CD4-positive, alpha-beta T cell treated with Interleukin-21 for 1 hour (primary cell): ENCODE results near the gene TRAF3IP3.
A peak's percentile ranks its signal among the peaks of the same experiment; 100 is the strongest.

Experiments used
- DNase-seq: peaks from one replicate; pipeline ENCODE4 v3.0.0-alpha.2; 2020

TRAF3IP3 gene

GRCh38 chr1:209741193-209741592 is 14.7 kb upstream of the TRAF3IP3 start:
- no peak for DNase-seq

GRCh38 chr1:209741889-209742288 is 14.0 kb upstream of the TRAF3IP3 start:
- DNase-seq = no peak

DNA sequence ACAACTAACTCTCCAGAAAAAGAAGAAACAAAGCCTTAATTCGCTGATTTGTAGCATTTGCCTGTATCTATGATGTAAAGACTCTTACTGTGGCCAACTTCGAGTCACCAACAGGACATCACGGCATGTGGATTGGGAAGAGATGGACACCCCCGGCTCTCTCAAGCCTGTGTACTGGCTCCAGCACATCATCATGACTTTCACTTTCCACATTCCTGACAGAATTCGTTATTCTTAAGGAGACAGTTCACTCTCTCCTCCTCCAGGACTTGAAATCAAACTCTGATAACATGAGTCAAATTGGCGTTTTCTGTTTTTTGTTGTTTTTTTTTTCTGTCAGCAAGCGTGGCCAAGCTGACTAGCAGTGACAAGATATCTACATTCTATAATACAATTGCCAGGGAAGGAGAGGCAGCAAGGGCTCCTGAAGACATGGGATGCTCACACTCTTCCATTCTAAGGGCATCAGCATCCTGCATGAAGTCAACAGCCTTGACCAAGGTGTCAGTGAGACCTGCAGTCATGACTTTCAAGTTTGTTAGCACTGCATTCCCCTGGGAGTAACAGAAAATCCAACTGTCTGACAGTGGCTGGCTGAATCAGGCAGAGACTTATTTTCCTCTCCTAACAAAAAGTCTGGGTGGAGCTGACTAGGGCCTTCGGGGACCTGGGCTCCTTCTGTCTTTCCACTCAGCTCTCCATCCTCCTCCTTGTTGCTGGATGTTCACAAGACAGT is 13.3 kb upstream of the TRAF3IP3 start:
- DNase-seq = no peak

GRCh38 chr1:209743145-209743482 is 12.7 kb upstream of the TRAF3IP3 start:
- DNase-seq = no peak

- no peak for DNase-seq
Measured at GRCh38 chr1:209746451-209747165, 9.2 kb upstream of the TRAF3IP3 start.

DNA sequence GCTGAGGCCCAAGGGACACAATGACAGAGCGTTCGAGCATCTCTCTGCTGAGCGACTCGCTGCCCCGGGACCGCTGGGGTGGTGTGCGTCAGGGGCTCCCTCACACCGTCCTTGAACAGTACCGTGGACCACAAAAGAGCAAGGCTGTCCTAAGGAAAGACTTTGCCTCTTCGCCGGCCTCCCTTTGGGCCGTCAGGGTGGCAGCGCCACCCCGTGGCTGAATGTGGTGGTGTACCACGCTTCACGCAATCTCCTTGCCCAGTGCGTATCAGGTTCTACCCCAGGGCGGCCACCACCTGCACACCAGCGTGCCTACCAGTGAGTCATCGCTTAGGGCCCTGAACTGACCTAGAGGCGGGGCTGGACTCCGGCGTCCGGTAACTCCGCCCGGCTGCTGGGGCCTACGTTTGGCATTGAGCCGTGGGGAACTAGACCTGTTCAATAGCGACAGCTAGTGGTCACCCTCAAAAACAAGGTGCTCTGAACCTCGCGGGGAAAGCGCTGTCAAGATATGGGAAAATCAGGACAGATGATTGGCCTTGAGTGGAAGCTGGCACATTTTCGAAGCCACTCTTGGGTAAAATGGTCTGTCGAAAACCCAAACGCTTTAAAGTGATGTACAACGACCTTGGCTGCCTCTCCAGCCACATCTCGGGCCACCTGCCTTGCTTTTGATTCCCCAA is 8.1 kb upstream of the TRAF3IP3 start:
- peak; percentile 92 for DNase-seq

DNA sequence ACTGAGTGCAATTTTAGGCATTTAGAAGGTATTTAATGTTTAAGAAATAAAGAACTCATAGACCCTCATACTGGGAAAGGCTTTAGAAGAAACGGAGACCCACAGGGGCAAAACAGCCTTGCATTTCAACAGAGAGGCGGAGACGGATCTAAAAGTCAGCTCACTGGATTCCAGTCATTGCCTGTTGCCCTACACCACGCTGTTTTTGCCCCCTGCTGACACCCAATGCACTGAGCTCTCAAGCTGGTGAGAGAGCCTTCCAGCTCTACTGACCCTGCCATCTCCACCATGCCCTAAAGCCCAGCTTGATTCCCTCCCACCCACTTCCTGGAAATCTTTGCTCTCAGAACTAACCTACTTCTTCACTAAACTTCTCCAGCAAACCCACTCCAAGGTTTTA is 7.2 kb upstream of the TRAF3IP3 start:
- DNase-seq = no peak

DNA sequence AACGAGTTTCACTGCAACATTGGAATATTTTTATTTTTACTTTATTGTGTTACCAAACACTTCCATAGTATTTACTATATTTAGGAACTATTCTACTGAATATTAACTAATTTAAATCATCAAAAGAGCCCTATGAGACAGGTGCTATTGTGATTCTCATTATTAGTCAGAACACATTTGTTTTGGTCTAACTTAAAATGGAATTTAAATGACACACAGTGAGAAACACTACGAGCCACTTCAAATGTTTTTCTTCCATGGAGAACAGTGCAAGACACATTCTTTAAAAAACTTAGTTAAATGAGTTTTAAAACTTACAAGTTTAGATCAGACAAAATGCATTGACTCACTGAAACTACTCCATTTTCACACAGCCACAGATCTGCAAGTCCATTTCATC is 6.6 kb upstream of the TRAF3IP3 start:
- no peak for DNase-seq

GRCh38 chr1:209749670-209750323 is 6.1 kb upstream of the TRAF3IP3 start:
- DNase-seq = no peak

DNA sequence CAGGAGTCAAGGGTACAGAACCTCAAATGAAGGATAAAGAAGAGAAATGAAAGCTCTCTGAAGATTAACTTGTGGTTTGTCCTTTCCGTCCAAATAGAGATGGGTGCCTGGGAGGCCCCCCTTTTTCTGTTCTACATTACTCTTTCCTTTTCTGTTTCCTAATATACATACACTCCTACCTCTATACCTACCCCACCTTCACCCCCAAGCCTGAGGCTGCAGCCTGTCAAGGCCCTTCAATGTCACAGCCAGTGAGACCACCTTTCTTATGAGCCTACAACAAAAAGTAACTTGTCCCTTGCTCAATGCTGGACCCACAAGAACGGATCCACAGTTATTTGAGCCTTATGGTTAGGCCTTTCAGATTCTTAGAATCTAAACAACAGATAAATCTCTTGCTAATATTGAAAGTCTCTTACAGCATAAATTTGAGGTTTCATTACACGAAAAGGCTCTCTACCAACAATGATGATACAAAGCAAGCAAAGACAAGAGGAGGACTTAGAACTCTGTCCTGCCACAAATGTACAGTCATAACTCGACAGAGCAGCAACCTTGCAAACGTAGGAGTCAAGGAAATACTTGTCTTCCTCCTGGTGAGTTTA is 4.1 kb upstream of the TRAF3IP3 start:
- DNase-seq = peak; percentile 40

GRCh38 chr1:209752890-209753289 is 3.0 kb upstream of the TRAF3IP3 start:
- no peak for DNase-seq

- no peak for DNase-seq
Measured at GRCh38 chr1:209755256-209755655, 597 bp upstream of the TRAF3IP3 start.

DNA sequence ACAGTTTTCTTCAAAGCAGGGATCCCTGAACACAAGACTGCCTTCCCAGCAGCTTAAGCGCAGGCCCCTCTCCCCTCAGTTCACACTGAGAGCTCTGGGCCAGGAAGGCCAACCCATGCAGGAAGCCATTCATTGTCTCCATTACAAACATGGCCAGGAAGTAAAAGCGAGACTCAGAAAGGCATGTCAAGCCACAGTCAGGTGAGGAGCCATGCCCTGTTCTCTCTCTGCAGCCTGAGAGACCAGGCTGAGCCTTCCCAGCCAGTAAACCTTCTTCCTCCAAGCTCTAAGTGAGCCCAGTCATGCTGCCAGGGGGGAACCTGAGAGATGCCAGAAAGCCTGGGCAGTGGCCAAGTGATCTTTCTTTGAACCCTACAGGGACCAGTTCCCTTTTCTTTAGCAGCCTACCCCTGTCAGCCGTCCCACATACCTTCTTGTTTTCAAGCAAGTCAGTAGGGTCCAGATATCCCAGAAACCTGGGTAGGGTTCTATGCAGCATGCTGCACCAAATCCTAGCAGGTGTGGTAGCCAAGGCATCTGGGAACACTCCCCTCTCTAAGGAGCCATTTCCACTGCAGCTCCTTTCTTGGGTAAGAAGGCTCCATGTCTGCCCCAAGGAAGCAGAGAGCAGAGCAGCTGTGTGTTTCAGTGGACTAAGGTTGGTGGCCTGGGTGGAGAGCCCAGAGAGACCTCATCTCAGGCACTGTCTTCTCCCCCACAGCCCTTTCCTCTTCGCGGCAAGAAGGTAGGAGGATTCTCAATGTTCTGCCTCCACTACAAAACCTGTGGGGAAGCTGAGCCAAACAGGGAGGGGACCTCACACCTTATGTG is 977 bp downstream of the TRAF3IP3 start:
- peak; percentile 47 for DNase-seq

GRCh38 chr1:209758400-209758799 is 2.5 kb downstream of the TRAF3IP3 start:
- DNase-seq = no peak

DNA sequence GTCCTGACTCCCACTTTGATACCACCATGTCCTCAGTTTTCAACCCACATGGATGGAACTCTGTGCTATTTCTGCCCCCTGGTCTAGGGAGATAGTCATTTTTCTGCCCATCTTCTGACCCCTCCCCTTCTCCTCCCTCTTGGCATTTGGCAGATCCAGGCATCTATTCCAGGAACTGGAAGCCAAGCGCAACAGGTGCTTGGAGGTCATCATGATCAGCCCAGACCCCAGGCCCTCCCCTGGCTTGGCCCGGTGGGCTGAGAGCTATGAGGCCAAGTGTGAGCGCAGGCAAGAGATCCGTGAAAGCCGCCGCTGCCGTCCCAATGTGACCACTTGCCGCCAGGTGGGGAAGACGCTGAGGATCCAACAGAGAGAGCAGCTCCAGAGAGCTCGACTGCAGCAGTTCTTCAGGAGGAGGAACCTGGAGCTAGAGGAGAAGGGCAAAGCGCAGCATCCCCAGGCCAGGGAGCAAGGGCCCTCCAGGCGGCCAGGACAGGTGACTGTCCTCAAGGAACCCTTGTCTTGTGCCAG is 4.0 kb downstream of the TRAF3IP3 start:
- no peak for DNase-seq

- DNase-seq = no peak
Measured at GRCh38 chr1:209761011-209761635, 5.3 kb downstream of the TRAF3IP3 start.

DNA sequence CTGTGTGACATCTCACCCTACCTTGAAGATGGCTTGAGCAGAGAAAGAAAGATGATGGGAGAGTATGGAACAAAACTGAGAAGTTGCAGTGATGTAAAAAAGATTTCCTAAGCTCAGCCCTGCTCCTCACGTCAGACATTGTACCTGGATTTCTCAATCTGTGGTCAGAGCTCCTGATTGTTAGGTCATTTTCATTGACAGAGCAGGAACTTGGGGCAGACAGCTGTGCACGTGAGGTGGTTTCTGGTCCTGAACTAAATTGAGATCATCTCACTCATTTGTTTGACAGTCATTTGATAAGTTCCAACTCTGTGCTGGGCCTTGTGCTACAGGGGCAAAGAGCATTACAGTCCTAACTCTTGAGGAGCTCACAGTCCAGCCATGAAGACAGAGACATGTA is 10.2 kb downstream of the TRAF3IP3 start:
- DNase-seq = no peak

GRCh38 chr1:209767096-209767495 is 11.2 kb downstream of the TRAF3IP3 start:
- no peak for DNase-seq

DNA sequence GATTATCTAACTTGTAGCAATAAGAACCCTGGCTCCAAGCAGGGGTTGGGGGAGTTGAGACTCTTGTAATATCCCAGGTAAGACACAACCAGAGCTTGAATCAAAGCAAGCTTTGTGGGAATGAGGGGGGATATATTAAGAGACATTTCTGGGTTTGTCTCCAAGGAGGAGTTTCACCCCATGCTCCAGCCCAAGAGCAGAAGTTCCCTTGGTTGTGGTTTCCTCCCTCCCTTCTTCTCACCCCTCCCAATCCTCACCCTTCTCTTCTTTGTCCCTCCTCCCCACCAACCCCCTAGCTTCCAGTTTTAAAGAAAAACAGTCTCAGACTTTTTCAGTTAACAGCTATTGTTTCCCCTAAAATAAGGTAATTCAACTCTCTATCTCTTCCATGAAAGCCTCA is 11.9 kb downstream of the TRAF3IP3 start:
- DNase-seq = no peak

GRCh38 chr1:209768354-209768774 is 12.5 kb downstream of the TRAF3IP3 start:
- DNase-seq = peak; percentile 86

GRCh38 chr1:209769171-209769904 is 13.5 kb downstream of the TRAF3IP3 start:
- DNase-seq = peak; percentile 77
